Ishikawa (cell line): ENCODE measurements around the gene PDE4B.

Experiments
- CEBPB ChIP-seq: IDR thresholded peaks from 2 replicates; pipeline ENCODE4 v1.6.1; 2012
- CREB1 ChIP-seq: IDR thresholded peaks from 2 replicates; pipeline ENCODE4 v1.6.1; 2012; ENCODE audit warnings: low read depth
- EGR1 ChIP-seq: IDR thresholded peaks from 2 replicates; pipeline ENCODE4 v1.6.1; 2012
- EP300 ChIP-seq: IDR thresholded peaks from 2 replicates; pipeline ENCODE4 v1.6.1; 2012; ENCODE audit warnings: borderline replicate concordance
- FOXM1 ChIP-seq: IDR thresholded peaks from 2 replicates; pipeline ENCODE4 v1.6.1; 2012; ENCODE audit warnings: low read depth, borderline replicate concordance
- NFIC ChIP-seq: IDR thresholded peaks from 2 replicates; pipeline ENCODE4 v1.6.1; 2012
- RAD21 ChIP-seq: IDR thresholded peaks from 2 replicates; pipeline ENCODE4 v1.6.1; 2012; ENCODE audit warnings: low read depth
- TAF1 ChIP-seq: IDR thresholded peaks from 2 replicates; pipeline ENCODE4 v1.6.1; 2012; ENCODE audit warnings: low read depth, mild to moderate bottlenecking
- TCF12 ChIP-seq: IDR thresholded peaks from 2 replicates; pipeline ENCODE4 v1.6.1; 2012; ENCODE audit warnings: low read depth
- TEAD4 ChIP-seq: IDR thresholded peaks from 2 replicates; pipeline ENCODE4 v1.6.1; 2012
- YY1 ChIP-seq: IDR thresholded peaks from 2 replicates; pipeline ENCODE4 v1.6.1; 2012; ENCODE audit warnings: low read depth
- ZBTB7A ChIP-seq: IDR thresholded peaks from 2 replicates; pipeline ENCODE4 v1.6.1; 2012; ENCODE audit warnings: low read depth
- TF ChIP-seq, protein P1 (sequence below): IDR thresholded peaks from 2 replicates; pipeline ENCODE4 v1.6.1; 2012; ENCODE audit warnings: low read depth, mild to moderate bottlenecking
- TF ChIP-seq, protein P2 (sequence below): IDR thresholded peaks from 2 replicates; pipeline ENCODE4 v1.6.1; 2012
- TF ChIP-seq, protein P3 (sequence below): IDR thresholded peaks from 2 replicates; pipeline ENCODE4 v1.6.1; 2012

Gene PDE4B

DNA sequence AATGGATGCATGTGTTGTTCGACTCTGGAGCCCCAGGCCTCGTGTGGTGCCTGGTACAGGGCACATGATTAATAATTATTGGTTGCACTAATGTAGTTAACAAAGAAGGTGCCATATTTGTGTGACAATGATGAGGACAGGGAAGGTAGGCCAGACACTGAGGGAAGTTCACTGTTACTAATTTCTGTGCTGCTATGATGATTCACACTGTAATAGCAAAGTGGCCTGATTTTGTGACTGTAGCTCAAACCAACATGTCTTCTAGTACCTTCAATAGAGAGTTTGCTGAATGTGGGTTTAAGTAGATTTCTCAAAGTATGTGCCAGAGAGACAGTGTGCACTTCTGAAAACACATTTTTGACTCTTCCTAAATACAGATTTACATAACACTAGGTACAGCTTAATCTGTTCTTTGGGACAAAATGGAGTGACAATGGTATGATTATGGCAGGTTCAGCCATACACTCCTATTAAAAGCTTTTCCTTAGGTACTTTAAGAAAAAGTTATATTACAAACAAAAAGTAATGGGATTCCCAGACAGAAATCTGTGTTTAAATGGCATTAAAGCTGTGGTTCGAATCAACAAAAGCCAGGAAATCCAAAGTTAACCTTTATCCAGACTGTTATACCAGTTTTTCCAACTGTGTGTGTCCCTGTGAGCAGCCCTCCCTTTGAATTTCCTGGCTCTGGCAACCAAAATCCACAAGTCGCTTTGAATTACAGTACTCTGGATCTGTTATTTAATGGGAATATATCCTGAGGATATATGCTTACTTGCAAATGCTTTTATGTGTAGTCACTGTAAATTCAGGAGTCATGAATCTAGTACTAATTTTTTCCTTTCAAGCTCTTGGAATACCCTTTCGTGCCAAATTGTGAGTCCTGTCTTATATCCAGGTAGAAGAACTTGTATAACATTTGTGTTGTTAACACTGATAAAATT, 464.2 kb downstream of the PDE4B start:
- TF ChIP-seq RAD21 (no peak), NFIC (no peak)
- TF ChIP-seq, protein P1, sequence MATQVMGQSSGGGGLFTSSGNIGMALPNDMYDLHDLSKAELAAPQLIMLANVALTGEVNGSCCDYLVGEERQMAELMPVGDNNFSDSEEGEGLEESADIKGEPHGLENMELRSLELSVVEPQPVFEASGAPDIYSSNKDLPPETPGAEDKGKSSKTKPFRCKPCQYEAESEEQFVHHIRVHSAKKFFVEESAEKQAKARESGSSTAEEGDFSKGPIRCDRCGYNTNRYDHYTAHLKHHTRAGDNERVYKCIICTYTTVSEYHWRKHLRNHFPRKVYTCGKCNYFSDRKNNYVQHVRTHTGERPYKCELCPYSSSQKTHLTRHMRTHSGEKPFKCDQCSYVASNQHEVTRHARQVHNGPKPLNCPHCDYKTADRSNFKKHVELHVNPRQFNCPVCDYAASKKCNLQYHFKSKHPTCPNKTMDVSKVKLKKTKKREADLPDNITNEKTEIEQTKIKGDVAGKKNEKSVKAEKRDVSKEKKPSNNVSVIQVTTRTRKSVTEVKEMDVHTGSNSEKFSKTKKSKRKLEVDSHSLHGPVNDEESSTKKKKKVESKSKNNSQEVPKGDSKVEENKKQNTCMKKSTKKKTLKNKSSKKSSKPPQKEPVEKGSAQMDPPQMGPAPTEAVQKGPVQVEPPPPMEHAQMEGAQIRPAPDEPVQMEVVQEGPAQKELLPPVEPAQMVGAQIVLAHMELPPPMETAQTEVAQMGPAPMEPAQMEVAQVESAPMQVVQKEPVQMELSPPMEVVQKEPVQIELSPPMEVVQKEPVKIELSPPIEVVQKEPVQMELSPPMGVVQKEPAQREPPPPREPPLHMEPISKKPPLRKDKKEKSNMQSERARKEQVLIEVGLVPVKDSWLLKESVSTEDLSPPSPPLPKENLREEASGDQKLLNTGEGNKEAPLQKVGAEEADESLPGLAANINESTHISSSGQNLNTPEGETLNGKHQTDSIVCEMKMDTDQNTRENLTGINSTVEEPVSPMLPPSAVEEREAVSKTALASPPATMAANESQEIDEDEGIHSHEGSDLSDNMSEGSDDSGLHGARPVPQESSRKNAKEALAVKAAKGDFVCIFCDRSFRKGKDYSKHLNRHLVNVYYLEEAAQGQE, result no peak

DNA sequence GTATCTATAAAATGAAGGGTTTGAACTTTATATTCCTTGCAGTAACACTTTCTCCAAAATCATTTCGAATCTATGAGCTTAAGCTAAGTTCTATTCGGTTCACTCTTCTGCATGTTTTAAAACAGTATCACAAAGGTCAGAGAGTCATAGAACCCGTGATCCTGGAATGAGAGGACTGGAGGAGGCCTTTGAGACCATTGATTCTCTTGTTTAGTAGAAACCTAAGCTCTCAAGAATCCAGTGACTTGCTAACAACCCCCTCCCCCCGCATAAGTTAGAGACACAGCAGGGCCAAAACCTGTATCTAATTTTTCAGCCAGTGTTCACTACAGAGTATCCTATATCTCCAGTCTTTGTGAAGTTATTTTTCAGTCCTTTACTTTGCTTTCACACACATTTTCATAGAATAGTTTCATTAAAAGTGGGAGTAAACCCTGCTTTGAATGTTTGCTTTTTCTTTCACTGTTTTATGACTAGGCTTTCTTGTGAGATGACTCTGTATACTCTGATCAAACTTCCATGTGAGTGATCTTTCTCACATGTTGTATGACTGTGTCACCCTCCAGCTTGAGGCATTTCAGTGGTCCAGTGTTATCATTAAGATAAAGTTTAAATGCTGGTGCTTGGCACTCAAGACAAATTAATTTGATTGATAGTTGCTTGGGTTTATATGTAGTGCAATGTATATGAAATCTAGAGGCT, 465.9 kb downstream of the PDE4B start:
- TF ChIP-seq, protein P1, result no peak
- TF ChIP-seq EGR1 (no peak), EP300 (no peak), CEBPB (no peak), TCF12 (no peak), FOXM1 (no peak), TEAD4 (no peak), ZBTB7A (no peak), TAF1 (no peak), RAD21 (no peak), NFIC (no peak), YY1 (no peak), CREB1 (no peak)
- TF ChIP-seq, protein P2, sequence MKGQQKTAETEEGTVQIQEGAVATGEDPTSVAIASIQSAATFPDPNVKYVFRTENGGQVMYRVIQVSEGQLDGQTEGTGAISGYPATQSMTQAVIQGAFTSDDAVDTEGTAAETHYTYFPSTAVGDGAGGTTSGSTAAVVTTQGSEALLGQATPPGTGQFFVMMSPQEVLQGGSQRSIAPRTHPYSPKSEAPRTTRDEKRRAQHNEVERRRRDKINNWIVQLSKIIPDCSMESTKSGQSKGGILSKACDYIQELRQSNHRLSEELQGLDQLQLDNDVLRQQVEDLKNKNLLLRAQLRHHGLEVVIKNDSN, result no peak
- TF ChIP-seq, protein P3, sequence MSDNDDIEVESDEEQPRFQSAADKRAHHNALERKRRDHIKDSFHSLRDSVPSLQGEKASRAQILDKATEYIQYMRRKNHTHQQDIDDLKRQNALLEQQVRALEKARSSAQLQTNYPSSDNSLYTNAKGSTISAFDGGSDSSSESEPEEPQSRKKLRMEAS, result no peak

DNA sequence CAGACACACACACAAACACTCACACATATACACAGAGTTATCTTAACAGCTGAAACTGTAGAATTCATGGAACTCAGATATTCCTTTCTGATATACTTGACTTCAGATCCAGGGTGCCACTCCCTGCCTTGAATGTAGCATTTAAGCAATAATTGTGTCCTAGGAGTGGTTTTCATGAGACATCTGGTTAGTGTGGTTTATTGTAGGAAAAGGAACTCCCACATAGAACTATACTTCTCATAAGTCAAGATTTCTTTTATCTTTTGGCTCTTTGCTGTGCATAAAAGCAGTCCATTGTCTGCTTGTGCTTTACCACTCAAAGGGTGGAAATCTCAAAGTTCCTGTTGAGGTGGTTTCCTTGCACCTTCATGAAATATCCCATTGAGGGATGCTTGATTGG, 468.7 kb downstream of the PDE4B start:
- TF ChIP-seq RAD21, result no peak

DNA sequence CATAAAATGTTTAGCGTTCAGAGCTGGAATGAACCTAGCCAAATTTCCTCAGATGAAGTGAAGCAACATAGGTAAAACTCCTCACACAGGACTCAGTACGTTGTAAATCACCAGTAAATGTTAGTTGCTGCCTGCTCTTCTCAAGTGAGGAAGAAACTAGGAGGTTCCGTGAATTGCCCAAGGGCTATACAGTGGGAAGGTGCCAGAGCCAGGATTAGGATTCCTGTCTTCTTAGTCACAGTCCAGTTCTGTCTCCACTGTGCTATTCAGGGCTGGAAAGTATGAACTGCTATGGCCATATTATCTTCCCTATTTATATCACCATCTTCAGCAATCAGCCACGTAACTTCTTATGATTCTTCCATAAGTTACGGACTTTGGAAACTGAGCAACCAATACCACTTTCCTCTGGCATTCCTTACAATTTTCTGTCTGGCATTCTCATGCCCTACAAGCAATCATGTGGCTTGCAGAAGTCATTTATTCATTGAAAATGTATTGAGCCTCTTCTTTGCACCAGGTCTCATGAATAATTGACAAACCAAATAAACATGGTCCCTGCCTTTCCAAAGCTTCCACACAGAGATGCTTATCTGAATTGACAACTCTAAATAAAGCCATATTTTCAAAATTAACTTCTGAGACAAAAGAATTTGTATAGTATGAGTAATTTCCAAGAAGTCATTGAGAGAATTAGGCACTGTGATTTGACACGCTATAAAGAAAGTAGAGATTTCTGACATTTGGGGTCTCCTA, 469.7 kb downstream of the PDE4B start:
- TF ChIP-seq TAF1 (no peak), CEBPB (0 out of 2 replicates have a peak, but pooled peaks have one; percentile 24), TEAD4 (peak; percentile 63), NFIC (peak; percentile 27; the same call in 1 of the 2 replicates)

DNA sequence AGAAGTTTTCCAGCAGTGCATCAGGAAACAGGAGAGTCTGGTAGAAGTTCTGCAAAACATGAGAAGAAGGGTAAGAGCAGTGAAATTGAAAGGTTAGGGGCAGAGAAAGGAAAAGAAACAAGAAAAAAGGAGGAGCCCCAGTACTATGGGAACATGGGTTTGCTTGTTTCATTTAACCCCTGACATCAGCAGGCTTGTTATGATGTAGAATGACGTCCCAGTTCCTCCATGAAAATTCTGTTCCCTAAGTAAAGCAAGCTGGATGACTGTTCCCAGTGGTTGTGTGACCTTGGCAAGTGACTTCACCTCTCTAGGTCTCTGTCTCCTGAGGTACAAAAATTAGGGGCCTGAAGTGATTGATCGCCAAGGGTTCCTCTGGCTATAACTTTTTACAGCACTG, 472.6 kb downstream of the PDE4B start:
- TF ChIP-seq ZBTB7A (no peak), YY1 (no peak), FOXM1 (no peak), TEAD4 (no peak), EP300 (no peak), NFIC (no peak), CEBPB (no peak), TCF12 (no peak), EGR1 (no peak), CREB1 (no peak), RAD21 (no peak), TAF1 (no peak)
- TF ChIP-seq, protein P3, result no peak
- TF ChIP-seq, protein P1, result no peak
- TF ChIP-seq, protein P2, result no peak
